ENCODE data around the gene SORCS2.

SORCS2 gene

GRCh38 chr4:7248857-7249256 is 56.5 kb downstream of the SORCS2 start:
- no peak for FAIRE-seq

DNA sequence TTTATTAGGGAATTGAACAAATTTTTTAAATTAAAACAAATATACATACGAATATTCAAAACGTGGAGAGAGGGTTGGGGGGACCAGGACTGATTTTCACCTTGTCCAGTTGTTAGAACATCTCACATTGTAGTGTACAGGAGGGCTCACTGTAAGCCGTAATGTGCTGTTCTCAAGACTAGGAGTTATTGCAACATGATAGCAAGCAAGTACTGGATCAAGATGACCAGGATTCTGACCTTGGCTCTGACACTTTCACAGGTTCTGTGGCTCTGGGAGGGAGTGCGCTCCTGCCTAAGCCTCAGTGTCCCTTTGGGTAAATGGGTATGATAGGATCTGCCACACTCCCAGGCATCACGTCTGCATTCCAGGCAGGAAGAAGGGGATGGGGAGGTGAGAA is 59.0 kb downstream of the SORCS2 start:
- no peak for FAIRE-seq

DNA sequence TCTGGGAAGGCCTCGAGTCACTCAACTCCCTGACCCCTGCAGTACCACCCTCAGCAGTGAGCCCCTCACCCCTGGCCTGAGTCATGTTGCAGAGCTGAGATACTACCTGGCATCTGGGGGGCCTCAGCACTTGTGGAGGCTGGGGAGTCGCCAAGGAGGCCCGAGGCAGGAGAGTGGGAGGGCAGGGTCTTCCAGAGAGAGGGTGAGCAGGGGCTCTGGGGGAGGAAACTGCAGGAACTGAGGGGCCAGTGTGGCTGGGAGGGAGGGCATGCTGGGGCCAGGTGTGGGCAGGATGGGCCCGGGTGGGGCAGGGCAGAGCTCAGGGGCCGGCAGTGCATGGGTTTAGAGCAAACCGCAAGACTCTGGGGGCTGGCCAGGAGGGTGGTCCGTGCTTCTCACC is 59.7 kb downstream of the SORCS2 start:
- FAIRE-seq: no peak

DNA sequence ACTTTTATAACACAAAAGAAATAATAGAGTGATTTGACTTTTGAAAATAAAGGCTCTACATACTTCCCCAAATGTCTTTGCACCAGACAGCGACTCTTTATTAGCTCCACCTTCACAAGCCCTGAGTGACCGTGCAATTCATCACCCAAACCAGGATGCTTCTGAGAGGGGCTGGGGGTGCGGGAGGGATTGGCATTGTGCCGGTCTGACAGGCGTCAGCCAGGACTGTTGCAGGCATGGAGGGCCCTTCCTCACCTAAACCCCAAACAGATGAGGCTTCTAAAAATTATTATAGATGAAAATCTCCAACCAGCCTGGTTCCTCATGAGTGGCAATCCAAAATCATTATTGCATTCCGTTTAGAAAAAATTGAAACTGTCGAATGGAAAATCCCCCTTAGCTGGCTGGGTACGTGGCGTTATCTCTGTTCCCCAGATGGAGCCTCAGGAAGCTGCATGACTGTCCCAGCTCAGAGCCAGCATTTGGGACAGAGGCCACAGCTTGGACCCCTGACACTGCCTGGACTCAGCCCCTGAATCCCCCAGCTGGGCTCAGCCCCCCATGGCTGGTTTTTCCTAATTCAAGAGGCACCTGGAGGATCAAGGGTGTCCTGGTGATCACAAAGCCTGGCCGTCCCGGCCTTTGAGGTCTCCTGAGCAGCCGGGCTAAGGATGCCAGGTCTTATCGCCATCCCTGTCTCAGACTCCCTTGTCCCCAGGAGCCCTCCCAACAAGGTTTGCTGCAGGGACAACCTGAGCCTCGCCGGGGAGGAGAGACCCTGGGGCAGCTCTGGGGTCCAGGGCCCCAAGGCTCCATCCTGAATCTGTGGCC is 60.4 kb downstream of the SORCS2 start:
- FAIRE-seq: no peak

GRCh38 chr4:7253341-7253700 is 61.0 kb downstream of the SORCS2 start:
- FAIRE-seq: no peak

GRCh38 chr4:7253837-7254236 is 61.5 kb downstream of the SORCS2 start:
- FAIRE-seq: no peak

GRCh38 chr4:7254736-7255487 is 62.6 kb downstream of the SORCS2 start:
- FAIRE-seq: no peak

DNA sequence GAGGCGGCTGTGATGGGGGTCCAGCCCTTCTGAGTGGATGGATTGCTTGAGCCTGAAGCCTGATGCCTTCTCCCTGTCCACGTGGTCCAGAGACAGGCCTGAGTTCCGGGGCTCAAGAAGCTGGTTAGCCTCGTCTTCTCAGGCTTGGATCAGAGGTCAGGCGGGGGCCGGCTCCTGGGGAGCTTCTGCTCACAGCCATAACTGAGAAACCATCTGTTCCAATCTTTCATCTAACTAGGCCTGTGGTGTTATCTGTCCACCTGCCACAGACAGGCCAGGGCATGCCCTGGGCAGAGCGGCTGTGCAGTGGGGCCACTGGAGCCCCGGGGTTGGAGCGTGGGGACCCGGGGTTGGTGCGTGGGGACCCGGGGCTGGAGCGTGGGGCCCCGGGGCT is 63.1 kb downstream of the SORCS2 start:
- FAIRE-seq: no peak

GRCh38 chr4:7255996-7256395 is 63.7 kb downstream of the SORCS2 start:
- no peak for FAIRE-seq

DNA sequence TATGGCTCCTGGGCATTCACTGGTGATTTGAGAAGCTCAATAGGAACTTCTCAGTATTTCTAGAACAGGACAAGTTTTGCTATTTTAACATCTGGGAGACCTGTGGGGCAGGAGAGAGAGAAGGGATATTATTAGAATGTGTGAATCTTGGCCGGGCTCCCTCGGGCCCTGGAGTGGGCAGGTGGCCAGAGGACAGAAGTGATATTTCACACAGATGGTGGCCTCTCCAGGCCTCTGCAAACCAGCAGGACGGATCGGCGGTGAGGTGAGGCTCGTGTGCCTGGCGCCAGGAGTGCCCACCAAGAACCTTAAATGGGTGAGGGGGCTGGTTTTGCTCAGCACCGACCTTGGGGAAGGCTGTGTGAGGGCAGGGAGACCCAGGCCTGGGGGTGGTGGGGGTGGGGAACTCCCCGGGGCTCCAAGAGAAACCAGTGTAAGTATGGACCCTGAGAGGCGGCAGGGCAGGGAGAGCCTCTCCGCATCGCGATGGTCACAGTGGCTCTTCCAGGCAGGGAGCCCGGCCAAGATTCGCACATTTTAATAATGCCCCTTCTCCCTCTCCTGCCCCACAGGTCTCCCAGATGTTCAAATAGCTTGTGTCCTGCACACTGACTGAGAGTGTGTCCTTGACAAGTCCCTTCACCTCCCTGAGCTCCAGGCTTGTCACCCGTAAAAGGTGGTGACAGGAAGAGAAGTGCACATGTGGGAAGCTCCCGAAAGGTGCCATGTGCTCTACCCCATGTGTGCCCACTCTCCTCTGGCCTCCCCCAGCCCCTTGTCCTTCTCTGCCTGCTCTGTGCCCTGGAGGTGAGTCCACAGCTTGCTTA is 64.9 kb downstream of the SORCS2 start:
- FAIRE-seq: no peak

GRCh38 chr4:7259039-7259438 is 66.7 kb downstream of the SORCS2 start:
- FAIRE-seq: no peak

- no peak for FAIRE-seq
Observed at GRCh38 chr4:7260569-7260968, 68.2 kb downstream of the SORCS2 start.

DNA sequence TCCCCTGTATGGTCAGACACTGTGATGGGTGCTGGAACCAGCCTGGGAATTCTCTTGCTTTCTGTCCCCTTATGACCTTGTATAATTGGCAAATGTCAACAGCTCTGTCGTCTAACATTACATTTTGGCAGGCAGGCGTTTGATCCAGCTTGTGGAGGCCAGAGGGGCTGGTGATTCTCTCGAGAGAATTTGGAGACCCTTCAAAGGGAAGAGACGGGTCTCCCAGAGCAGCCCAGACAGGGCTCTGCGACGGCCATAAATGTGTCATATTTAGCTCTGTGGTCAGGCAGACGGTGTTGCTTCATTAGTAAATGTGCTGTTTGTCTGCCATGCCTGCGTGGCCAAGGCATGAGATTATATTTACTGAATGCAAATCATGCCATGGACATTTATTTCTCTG is 68.7 kb downstream of the SORCS2 start:
- FAIRE-seq: no peak

DNA sequence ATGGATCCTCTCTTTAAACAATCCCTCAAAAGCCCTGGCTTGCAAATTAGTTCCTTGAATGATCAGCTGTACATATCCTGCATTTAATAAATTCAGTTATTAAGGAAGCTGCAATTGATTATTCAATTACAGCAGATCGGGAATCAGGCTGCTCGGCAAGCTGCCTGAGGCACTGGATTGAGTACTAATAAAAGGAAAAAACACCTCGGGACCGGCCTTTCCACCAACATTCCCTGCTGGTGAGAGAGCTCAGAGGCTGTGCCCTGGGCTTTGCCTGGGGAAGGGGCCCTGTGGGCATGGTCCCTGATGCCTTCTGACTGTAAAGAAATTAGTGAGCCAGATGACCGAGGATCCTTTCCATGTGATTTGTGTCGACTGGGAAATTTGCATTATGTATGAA is 69.2 kb downstream of the SORCS2 start:
- no peak for FAIRE-seq

DNA sequence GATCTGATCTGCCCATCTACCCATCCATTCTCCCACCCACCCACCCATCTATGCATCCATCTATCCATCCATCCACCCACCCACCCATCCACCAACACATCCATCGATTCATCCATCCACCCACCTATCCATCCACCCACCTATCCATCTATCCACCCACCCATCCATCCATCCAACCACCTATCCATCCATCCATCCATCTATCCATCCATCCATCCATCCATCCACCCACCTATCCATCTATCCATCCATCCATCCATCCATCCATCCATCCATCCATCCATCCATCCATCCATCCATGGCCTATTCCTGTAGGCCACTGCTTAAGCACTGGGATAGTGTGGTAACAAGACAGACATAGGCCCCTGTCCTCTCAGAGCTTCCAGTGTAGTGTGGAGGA is 69.8 kb downstream of the SORCS2 start:
- no peak for FAIRE-seq

DNA sequence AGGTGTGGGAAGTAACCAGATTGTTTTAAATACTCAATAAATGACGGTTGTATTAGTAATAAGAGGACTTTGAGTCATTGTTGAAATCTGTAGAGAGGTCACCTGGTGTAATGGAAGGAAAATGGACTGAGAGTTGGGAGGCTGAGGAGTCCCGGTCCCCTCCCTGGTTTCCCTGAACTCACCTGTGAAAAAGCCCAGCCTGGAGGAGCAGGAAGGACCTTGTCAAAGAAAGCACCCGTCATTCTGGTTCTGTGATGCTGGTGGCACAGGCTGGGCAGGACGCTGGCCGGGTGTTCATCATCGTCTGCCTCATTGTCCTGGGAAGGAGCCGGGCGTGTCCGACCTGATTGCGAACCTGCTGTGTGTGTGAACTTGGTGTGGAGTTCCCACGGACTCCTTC is 70.8 kb downstream of the SORCS2 start:
- FAIRE-seq: no peak

DNA sequence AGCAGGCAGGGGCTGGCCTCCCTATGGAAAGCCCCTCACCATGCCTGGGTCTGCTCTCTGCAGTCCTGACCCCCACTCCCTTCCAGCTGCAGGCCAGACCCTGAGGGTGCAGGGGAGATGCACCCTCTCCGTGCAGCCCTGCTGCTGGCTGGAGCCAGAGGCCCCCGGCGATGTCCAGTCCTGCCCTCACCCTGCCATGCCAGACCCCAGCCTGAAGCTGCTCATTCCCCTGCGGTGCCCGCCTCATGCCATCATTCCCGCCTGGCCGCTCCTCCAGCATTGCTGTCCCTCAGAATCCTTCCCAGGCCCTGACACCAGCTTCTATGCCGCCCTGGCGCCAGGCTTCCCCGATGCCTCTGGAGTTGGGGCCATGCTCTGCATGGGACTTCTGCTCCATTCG is 72.4 kb downstream of the SORCS2 start:
- FAIRE-seq: no peak

- FAIRE-seq: no peak
Observed at GRCh38 chr4:7266525-7267292, 74.4 kb downstream of the SORCS2 start.

- no peak for FAIRE-seq
Observed at GRCh38 chr4:7267829-7268228, 75.5 kb downstream of the SORCS2 start.

DNA sequence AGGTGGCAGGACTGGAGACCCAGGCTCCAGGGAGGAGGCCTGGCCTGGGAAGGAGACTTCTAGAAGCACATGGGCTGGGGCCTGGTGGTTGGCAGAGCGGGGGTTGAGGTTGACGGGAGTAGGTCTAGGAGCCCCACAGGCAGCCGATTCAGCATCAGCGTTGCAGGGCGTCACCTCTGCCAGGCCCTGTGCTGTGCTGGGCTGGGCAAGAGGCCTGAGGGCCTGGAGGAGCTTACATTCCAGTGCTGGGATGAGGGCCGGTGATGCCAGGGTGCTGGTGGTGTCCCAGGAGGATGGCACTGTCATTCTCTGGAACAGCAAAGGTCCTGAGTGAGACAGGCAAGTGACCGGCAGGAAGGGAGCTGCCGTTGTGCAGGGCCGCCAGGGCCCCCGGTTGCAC is 76.6 kb downstream of the SORCS2 start:
- no peak for FAIRE-seq

GRCh38 chr4:7270121-7270520 is 77.8 kb downstream of the SORCS2 start:
- FAIRE-seq: no peak

- FAIRE-seq: no peak
Observed at GRCh38 chr4:7272404-7272803, 80.1 kb downstream of the SORCS2 start.

- FAIRE-seq: no peak
Observed at GRCh38 chr4:7273738-7274297, 81.5 kb downstream of the SORCS2 start.
